ENCODE measurements around the gene CDH20. TPM values are rescaled to one million over a fixed set of nuclear protein-coding genes. Genes with fewer than 3 reads are reported as not detected.

Gene CDH20
- total RNA-seq, 2 donors from 2014 or later: 0.28 to 0.68 TPM

DNA sequence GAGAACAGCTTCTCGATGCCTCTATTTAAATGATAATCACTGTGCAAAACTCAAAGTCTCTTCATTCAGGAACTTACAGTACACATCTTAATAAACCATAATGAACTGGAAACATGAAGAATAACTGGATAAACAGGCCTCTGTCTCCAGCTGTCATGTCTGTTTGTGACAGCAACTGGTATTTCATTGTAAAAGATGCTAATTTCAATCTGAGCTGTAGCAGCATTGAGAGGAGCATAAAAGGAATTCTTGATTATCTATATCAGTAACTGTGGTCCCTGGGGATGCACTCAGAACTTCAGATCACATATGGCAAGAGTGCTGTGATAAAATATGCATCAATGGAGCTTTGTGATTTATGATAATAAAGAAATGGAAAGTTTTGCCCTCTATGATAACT, 18.8 kb downstream of the CDH20 start:
- DNase-seq (ENCODE audit: low spot score): no peak
- H3K27me3 ChIP-seq (replicated peaks; ENCODE audit: insufficient read depth): no peaks in the 10 kb centered on the region
- H3K27ac ChIP-seq: no peak overlapping the region
- intact Hi-C loops (cut with DNase I): no loop called here
- H3K36me3 ChIP-seq: no peaks in the 10 kb centered on the region
- no peaks in the 10 kb centered on the region for H3K4me1 ChIP-seq (replicated peaks)
- 82% methylated on average over 1 of the region's 1 CpG for WGBS
- no peak overlapping the region for H3K4me3 ChIP-seq
- H3K9me3 ChIP-seq: no peaks in the 10 kb centered on the region
- TF ChIP-seq POLR2AphosphoS5 (IDR thresholded peaks at IDR 0.05) (no peak), POLR2A (IDR thresholded peaks at IDR 0.05) (no peak), CTCF (IDR thresholded peaks at IDR 0.05) (no peak)

- TF ChIP-seq POLR2A (IDR thresholded peaks at IDR 0.05): no peak
- no peaks in the 10 kb centered on the region for H3K27me3 ChIP-seq (replicated peaks; ENCODE audit: insufficient read depth)
Measured at GRCh38 chr18:61352611-61353010, 19.4 kb downstream of the CDH20 start.

GRCh38 chr18:61360404-61361383, 27.5 kb downstream of the CDH20 start:
- intact Hi-C loops (cut with DNase I): no loop called here
- Histone ChIP-seq H3K27ac (no peak overlapping the region), H3K9me3 (no peaks in the 10 kb centered on the region), H3K4me3 (no peak overlapping the region), H3K27me3 (replicated peaks; ENCODE audit: insufficient read depth) (no peaks in the 10 kb centered on the region), H3K4me1 (replicated peaks) (no peaks in the 10 kb centered on the region), H3K36me3 (no peaks in the 10 kb centered on the region)
- DNase-seq (ENCODE audit: low spot score): no peak
- TF ChIP-seq CTCF (IDR thresholded peaks at IDR 0.05): no peak
- no peak for TF ChIP-seq POLR2AphosphoS5 (IDR thresholded peaks at IDR 0.05)
- WGBS: 68% methylated on average over 7 of the region's 7 CpGs

More at GRCh38 chr18:61352611-61353010, 19.4 kb downstream of the CDH20 start:
- no peaks in the 10 kb centered on the region for H3K4me1 ChIP-seq (replicated peaks)
- H3K9me3 ChIP-seq: no peaks in the 10 kb centered on the region
- DNase-seq (ENCODE audit: low spot score): no peak
- intact Hi-C loops (cut with DNase I): no loop called here
- no peaks in the 10 kb centered on the region for H3K36me3 ChIP-seq
- H3K4me3 ChIP-seq: no peak overlapping the region
- no peak overlapping the region for H3K27ac ChIP-seq

DNA sequence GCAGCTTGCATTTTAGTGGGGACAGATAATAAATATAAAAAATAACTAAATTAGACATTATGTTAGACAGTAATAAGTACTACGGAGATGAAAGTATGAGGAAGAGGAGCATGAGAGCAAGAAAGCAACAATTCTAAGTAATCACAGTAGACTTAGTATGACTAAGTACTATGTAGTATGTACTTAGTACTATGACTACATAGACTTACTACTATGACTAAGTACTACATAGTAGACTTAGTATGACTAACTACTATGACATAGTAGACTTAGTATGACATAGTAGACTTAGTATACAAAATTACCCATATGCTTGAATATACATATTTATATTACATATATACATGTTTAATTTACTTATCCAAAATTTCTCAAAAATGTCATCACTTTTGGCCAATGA, 29.3 kb downstream of the CDH20 start:
- Histone ChIP-seq H3K36me3 (no peaks in the 10 kb centered on the region), H3K27ac (no peak overlapping the region), H3K4me3 (no peak overlapping the region), H3K27me3 (replicated peaks; ENCODE audit: insufficient read depth) (no peaks in the 10 kb centered on the region), H3K4me1 (replicated peaks) (no peaks in the 10 kb centered on the region), H3K9me3 (no peaks in the 10 kb centered on the region)
- WGBS: 97% methylated on average over 1 of the region's 1 CpG
- no peak for TF ChIP-seq POLR2A (IDR thresholded peaks at IDR 0.05)
- no peak for TF ChIP-seq CTCF (IDR thresholded peaks at IDR 0.05)
- no peak for TF ChIP-seq POLR2AphosphoS5 (IDR thresholded peaks at IDR 0.05)
- intact Hi-C loops (cut with DNase I): no loop called here
- no peak for DNase-seq (ENCODE audit: low spot score)

DNA sequence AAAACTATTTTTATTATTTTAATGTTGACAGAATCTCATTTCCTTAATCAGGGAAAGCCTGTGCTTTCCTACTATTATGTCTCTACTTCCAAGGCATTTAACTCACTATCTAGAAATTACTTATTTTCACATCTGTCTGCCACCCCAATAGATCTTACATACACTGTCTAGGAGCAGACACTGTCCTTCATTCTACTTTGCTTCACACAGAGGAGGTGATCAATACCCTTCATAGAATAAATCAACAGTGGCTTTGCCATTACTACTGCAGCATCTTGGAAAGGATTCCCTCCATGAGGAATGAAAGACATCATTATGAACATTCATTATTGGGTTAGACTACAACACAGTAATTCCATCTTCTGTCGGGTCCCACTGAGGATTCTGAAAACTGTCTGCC, 31.7 kb downstream of the CDH20 start:
- no peak overlapping the region for H3K4me3 ChIP-seq
- 86% methylated on average over 1 of the region's 1 CpG for WGBS
- DNase-seq (ENCODE audit: low spot score): no peak
- H3K4me1 ChIP-seq (replicated peaks): no peaks in the 10 kb centered on the region
- intact Hi-C loops (cut with DNase I): no loop called here
- no peaks in the 10 kb centered on the region for H3K27me3 ChIP-seq (replicated peaks; ENCODE audit: insufficient read depth)
- H3K36me3 ChIP-seq: no peaks in the 10 kb centered on the region
- TF ChIP-seq POLR2A (IDR thresholded peaks at IDR 0.05) (no peak), CTCF (IDR thresholded peaks at IDR 0.05) (no peak), POLR2AphosphoS5 (IDR thresholded peaks at IDR 0.05) (no peak)
- no peak overlapping the region for H3K27ac ChIP-seq
- no peaks in the 10 kb centered on the region for H3K9me3 ChIP-seq

Data from prostate gland (tissue), 2 donors.